Tibial nerve (tissue), 4 donors: ENCODE results near the gene MAP3K12.
A peak's percentile ranks its signal among the peaks of the same experiment; 100 is the strongest.

Source experiments
- CTCF ChIP-seq, 5 experiments: fragments of 200-600 bp in 3 of 5; fragments of 450-650 bp in 2 of 5; sonication (generic) in 3 of 5; IDR thresholded peaks; one replicate each; pipeline ENCODE4 v1.5.1; 2016 to 2019; ENCODE audit warnings: antibody characterized with exemption in 5 of 5, mild to moderate bottlenecking in 3 of 5, moderate library complexity in 2 of 5
- EP300 ChIP-seq, 2 donors: sonication (generic); formaldehyde crosslinking; IDR thresholded peaks; one replicate each; pipeline ENCODE4 v1.6.1; 2017; ENCODE audit warnings: antibody characterized with exemption in 2 of 2, mild to moderate bottlenecking in 1 of 2
- POLR2A ChIP-seq, 2 donors: fragments of 450-650 bp; IDR thresholded peaks; one replicate each; pipeline ENCODE4 v1.6.1; 2017; ENCODE audit warnings: antibody characterized with exemption in 2 of 2, mild to moderate bottlenecking in 2 of 2, moderate library complexity in 2 of 2

DNA sequence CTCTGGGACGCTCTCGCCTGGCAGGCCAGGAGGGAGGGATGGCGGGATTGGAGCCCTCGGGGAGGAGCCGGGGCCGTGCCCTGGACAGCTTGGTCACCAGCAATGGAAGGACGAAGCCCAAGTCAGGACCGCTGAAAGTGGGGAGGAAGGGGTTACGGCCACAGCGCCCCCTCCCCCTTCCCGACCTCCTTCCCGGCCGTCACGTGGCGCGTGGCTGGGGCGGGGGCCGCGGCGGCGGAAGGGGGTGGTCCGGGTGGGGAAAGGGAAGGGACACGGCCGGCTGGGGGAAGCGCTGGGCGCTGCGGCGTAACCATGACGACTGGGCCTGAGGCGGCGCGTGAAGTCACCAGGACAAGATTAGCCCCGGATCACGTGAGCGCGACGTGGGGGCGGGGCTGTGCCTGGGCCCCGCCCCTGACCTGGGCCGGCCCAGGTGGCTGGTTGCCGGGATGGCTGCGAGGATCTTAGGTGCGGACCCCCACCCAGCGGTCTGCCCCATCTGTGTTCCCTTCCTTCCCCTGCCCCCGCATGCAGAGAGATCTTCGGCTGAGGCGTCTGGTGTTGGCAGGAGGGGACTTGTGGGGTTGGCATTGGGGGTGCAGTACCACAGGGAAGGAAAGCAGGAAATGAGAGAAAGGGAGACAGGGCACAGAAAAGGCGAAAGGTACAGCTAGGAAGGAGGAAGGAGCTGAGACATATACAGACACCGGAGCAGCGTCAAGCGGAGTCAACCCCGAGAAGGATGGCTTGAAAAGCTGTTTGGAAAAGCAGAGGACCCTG, 6.2 kb downstream of the MAP3K12 start:
- TF ChIP-seq POLR2A (IDR thresholded peaks at IDR 0.05) = peak; percentile 67 to 82
- TF ChIP-seq CTCF (IDR thresholded peaks at IDR 0.05) = peak in 1 of 5 experiments; percentile 35
- peak; percentile 69 to 83 for TF ChIP-seq EP300 (IDR thresholded peaks at IDR 0.05)
